ENCODE measurements around the gene HYAL2. TPM values are rescaled to one million over a fixed set of nuclear protein-coding genes. Genes with fewer than 3 reads are reported as not detected.

HYAL2 gene
- total RNA-seq, 1 donor from 2014 or later: 51.8 TPM

DNA sequence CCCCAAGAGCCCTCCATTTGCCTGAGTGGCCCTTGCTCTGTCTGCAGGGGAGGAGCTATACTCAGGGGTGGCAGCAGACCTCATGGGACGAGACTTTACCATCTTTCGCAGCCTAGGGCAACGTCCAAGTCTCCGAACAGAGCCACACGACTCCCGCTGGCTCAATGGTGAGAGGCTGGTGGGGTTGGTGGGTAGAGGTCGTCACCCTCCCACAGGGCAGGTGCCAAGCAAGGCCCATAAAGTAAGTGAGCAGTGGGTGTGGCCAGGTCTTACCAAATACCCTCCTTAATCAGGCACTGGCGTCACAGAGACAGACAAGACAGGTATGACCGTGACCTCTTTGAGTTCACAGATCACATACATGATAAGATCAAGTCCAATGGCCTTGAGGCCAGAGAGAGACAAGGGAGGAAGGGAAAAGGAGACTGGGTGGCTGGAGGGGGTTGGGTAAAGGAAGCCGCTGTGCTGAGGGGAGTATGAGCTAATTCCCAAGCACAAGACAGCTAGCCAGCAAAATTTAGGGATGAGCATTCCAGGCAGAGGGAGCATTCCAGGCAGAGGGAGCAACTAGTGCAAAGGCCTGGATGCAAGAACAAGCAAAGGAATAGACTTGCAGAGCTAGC lies 51.1 kb downstream of the HYAL2 start:
- DNase-seq (ENCODE audit: low spot score): no peak

DNA sequence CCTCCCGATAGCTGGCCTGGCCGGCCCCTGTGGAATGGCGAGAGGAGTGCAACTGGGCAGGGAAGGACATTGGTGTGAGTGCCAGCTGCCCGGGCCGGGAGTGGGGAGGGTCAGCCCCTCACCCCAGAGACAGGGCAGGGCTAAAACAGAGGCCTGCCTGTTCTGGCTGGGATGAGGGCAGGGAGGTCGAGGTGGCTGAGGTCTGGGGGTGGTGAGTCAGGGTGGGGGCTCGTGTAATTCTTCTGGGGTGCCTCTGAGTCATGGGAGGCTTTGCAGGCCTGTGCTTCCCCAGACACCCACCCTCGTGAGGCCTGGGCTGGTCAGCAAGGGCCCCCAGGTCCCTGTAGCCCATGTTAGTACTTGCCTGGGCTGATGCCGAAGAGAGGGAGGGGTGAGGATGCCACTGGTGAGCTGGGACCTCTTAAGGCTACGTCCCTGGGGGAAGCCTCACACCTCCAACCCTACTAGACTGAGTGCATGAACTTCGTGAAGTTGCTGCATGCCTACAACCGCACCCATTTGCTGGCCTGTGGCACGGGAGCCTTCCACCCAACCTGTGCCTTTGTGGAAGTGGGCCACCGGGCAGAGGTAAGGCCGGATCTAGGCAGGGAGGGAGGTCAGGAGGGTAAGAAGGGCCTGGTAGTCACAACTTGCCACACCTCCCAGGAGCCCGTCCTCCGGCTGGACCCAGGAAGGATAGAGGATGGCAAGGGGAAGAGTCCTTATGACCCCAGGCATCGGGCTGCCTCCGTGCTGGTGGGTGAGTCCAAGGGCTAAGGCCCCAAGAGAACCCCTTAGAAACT lies 51.9 kb downstream of the HYAL2 start:
- no peak for DNase-seq (ENCODE audit: low spot score)

DNA sequence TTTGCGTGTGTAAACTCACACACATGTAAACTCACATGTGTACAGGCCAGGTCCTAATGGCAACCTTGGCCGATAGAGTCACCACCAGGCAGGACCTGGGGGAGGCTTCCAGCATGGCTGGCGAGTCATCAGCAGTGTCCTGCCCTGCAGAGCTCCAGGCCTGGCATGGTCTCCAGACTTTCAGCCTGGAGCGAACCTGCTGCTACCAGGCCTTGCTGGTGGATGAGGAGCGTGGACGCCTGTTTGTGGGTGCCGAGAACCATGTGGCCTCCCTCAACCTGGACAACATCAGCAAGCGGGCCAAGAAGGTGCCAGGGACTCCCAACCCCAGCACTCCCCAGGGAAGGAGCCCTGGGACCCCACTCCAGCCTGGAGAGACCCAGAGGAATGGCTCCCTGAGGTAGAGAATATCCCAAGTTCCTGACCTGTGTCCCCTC lies 52.5 kb downstream of the HYAL2 start:
- DNase-seq (ENCODE audit: low spot score): no peak

GRCh38 chr3:50269460-50269859 lies 53.1 kb downstream of the HYAL2 start:
- no peak for DNase-seq (ENCODE audit: low spot score)

DNA sequence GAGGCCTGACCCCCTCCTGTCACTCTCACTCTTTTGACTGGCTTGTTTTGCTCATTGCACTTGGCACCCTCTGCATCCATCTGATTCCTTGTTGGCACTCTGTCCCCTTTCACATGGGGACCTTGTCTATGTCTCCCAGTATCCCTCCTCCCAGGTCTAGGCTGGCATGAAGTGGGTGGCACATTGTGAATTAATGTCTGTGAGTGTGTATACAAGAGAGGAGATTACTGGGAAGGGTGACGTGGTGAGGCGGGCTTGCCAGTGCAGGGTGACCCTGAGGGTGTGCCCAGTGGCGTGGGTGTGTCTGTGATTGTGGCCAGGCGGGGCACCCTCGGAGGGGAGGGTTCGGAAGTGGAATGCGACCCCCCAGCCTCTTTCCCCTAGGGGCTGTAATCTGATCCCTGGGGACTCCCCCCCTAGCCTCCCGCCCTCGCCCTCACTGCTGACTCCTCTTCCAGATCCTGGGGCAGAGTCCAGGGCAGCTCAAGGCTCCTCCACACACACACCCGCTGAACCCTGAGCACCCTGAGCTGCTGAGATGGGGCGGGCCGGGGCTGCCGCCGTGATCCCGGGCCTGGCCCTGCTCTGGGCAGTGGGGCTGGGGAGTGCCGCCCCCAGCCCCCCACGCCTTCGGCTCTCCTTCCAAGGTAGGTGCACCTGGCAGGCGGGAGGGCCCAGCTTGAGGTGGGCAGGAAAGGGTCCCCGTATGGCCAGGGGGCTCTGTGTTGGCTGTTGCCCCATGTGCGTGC lies 53.7 kb downstream of the HYAL2 start, which contains the start of gene SEMA3B:
Gene SEMA3B (plus strand): TSS at position 445 of the 749 bp plus-strand sequence. CDS start 94 bp downstream, at position 539.
- DNase-seq (ENCODE audit: low spot score): peak; percentile 80

DNA sequence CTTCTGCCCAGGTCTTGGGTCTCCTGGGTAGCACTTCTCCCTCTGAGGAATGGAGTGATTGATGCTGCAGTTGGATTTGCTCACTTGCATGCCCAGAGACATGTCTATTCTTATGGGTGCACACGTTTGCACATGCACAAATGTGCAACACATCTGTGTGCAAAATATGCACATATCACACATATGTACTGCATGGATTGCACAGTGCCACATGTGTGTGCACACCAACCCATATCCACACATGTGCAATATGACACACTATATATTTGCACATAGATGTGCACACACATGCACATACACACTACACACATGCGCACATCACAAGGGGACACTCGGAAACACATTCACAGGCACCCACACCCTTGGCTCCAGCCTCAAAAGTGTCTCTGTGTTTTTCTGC lies 54.3 kb downstream of the HYAL2 start:
- no peak for DNase-seq (ENCODE audit: low spot score)

Other genes with a start within 250 kb of the HYAL2 start
- gene RBM5, start 233.8 kb downstream of the HYAL2 start, total RNA-seq (ENCODE audit: insufficient read depth, low replicate concordance): 142 TPM
- gene SEMA3F, start 167.4 kb downstream of the HYAL2 start, total RNA-seq (ENCODE audit: insufficient read depth, low replicate concordance): 9.1 TPM
- not detected for gene GNAT1, start 131.1 kb downstream of the HYAL2 start, total RNA-seq (ENCODE audit: insufficient read depth, low replicate concordance)
- gene SLC38A3, start 117.5 kb downstream of the HYAL2 start, total RNA-seq (ENCODE audit: insufficient read depth, low replicate concordance): not detected
- gene GNAI2, start 86.5 kb downstream of the HYAL2 start, total RNA-seq (ENCODE audit: insufficient read depth, low replicate concordance): 93.9 TPM
- 29.4 TPM for gene SEMA3B, start 53.6 kb downstream of the HYAL2 start, total RNA-seq (ENCODE audit: insufficient read depth, low replicate concordance)
- 4.8 TPM for gene LSMEM2, start 43.7 kb downstream of the HYAL2 start, total RNA-seq (ENCODE audit: insufficient read depth, low replicate concordance)
- 45.3 TPM for gene IFRD2, start 30.3 kb downstream of the HYAL2 start, total RNA-seq (ENCODE audit: insufficient read depth, low replicate concordance)
- 7.5 TPM for gene HYAL3, start 23.3 kb downstream of the HYAL2 start, total RNA-seq (ENCODE audit: insufficient read depth, low replicate concordance)
- gene NAA80, start 23.3 kb downstream of the HYAL2 start, total RNA-seq (ENCODE audit: insufficient read depth, low replicate concordance): 2.2 TPM
- 2.9 TPM for gene HYAL1, start 19.2 kb downstream of the HYAL2 start, total RNA-seq (ENCODE audit: insufficient read depth, low replicate concordance)
- gene TUSC2, start 5.5 kb upstream of the HYAL2 start, total RNA-seq (ENCODE audit: insufficient read depth, low replicate concordance): 18.8 TPM
- 25.8 TPM for gene RASSF1, start 18.1 kb upstream of the HYAL2 start, total RNA-seq (ENCODE audit: insufficient read depth, low replicate concordance)
- gene ZMYND10, start 23.0 kb upstream of the HYAL2 start, total RNA-seq (ENCODE audit: insufficient read depth, low replicate concordance): 5.3 TPM
- gene NPRL2, start 28.0 kb upstream of the HYAL2 start, total RNA-seq (ENCODE audit: insufficient read depth, low replicate concordance): 13.7 TPM
- 15.4 TPM for gene CYB561D2, start 28.1 kb upstream of the HYAL2 start, total RNA-seq (ENCODE audit: insufficient read depth, low replicate concordance)
- gene TMEM115, start 36.8 kb upstream of the HYAL2 start, total RNA-seq (ENCODE audit: insufficient read depth, low replicate concordance): 19.7 TPM
- gene CACNA2D2, start 180.9 kb upstream of the HYAL2 start, total RNA-seq (ENCODE audit: insufficient read depth, low replicate concordance): 0.24 TPM
- gene C3orf18, start 245.0 kb upstream of the HYAL2 start, total RNA-seq (ENCODE audit: insufficient read depth, low replicate concordance): 5.3 TPM
- 17.8 TPM for gene HEMK1, start 246.8 kb upstream of the HYAL2 start, total RNA-seq (ENCODE audit: insufficient read depth, low replicate concordance)

Data from umbilical cord (tissue), 2 donors.